ENCODE results near the gene PCP4L1. TPM values are rescaled to one million over a fixed set of nuclear protein-coding genes. Genes with fewer than 3 reads are reported as not detected.
A peak's percentile ranks its signal among the peaks of the same experiment; 100 is the strongest.

PCP4L1 gene
- total RNA-seq = 10 to 100 TPM in 1 of 4 donors, 1 to 10 TPM in 3; 1.6 to 13.8 (median 5.7) TPM

DNA sequence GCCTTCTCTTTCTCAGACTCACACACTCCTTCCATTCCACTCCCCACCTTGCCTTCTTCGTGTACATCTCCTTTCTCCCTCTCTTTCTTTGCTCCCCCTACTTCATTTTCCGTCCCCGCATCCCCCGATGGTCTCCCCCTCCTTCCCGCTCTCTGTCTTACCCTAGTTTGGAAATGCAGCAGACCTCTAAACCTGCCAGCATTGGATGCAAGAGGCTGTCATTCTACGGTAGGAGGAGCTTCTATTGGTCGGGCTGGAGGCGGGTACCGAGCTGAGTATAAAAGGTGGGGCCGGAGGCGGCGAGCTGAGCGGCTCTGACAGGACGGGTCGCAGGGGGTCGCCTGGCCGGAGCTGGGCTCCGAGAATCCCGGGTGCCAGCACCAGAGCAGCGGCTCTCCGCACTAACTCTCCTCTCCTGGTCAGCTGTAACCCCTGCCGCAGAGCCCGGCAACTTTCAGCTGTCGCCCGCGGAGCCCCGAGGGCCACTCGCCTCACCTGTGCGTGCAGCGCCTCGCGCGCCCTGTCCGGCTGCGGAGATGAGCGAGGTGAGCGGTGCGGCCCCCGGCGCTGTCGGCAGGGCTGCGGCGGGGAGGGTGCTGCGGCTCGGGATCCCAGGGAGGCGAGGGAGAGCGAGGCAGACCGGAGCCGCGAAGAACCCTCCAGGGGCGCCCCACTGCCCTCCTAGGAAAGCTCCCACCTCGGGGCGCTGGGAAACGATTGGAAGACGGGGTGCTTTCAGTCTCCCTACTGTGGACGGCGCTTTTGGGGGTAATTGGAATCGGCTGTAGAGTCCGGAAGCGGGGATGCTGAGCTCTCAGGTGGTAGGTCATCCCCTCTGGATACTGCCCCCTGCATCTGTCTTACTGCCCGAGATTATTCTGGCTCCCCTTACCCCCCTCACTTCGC, at the start of gene PCP4L1:
Gene PCP4L1, plus strand, starts transcription at position 307 of the 906 bp plus-strand sequence. Its CDS starts 230 bp downstream, at position 537.
- H3K9me3 ChIP-seq = peaks cover 0 to 18% (median 0%) of the 10 kb centered on the region in 3 donors
- 0 to 4% methylated on average over 4 to 9 of the region's 62 CpGs for WGBS, 2 donors (ENCODE audit: low coverage in 1 of 2)
- peak within 1 kb of the TSS; percentile 38 to 57 for H3K4me3 ChIP-seq
- peaks cover 46% of the 10 kb centered on the region for H3K27me3 ChIP-seq
- TF ChIP-seq, protein P1, sequence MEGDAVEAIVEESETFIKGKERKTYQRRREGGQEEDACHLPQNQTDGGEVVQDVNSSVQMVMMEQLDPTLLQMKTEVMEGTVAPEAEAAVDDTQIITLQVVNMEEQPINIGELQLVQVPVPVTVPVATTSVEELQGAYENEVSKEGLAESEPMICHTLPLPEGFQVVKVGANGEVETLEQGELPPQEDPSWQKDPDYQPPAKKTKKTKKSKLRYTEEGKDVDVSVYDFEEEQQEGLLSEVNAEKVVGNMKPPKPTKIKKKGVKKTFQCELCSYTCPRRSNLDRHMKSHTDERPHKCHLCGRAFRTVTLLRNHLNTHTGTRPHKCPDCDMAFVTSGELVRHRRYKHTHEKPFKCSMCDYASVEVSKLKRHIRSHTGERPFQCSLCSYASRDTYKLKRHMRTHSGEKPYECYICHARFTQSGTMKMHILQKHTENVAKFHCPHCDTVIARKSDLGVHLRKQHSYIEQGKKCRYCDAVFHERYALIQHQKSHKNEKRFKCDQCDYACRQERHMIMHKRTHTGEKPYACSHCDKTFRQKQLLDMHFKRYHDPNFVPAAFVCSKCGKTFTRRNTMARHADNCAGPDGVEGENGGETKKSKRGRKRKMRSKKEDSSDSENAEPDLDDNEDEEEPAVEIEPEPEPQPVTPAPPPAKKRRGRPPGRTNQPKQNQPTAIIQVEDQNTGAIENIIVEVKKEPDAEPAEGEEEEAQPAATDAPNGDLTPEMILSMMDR (IDR thresholded peaks at IDR 0.05) = no peak
- no peak for TF ChIP-seq EP300 (IDR thresholded peaks at IDR 0.05)
- peak in 1 of 2 donors; percentile 7 for TF ChIP-seq POLR2A (IDR thresholded peaks at IDR 0.05)
- peak; percentile 89 for ATAC-seq
- H3K4me1 ChIP-seq = peaks cover 0 to 39% (median 8%) of the 10 kb centered on the region in 3 donors
- H3K36me3 ChIP-seq = no peaks in the 10 kb centered on the region
- H3K27ac ChIP-seq = peak within 1 kb of the TSS in 3 of 4 donors; percentile 42 to 78 (median 68)

DNA sequence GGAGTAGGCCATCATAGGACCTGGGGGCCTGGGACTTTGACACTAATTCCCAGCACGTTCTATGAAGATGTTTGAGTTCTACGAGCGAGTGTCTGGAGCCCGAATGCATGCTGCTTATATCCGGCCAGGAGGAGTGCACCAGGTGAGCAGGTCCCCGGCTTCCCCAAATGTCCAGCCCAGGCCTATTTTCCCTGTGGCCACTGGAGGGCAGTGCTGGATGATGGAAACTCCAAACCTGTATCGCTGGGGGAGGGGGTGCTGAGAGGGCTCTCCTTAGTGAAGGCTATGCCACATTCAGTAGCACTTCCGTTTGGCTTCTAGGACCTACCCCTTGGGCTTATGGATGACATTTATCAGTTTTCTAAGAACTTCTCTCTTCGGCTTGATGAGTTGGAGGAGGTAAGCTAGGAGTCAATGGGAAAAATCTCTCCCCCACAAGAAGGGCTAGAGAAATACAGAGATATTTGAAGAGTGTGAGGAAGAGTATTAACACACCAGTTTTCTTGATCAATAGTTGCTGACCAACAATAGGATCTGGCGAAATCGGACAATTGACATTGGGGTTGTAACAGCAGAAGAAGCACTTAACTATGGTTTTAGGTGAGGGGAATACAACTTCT, 48.6 kb upstream of the PCP4L1 start:
- ATAC-seq = peak; percentile 56
- WGBS, 2 donors (ENCODE audit: low coverage in 1 of 2) = 31 to 34% methylated on average over 5 to 6 of the region's 11 CpGs
- no peaks in the 10 kb centered on the region for H3K9me3 ChIP-seq
- H3K36me3 ChIP-seq = peaks cover 9 to 94% of the 10 kb centered on the region in 2 donors
- peak overlapping the region in 2 of 4 donors; percentile 15 to 96 for H3K27ac ChIP-seq
- H3K4me1 ChIP-seq = peaks cover 0 to 59% (median 10%) of the 10 kb centered on the region in 3 donors
- H3K27me3 ChIP-seq = no peaks in the 10 kb centered on the region
- TF ChIP-seq POLR2A (IDR thresholded peaks at IDR 0.05) (no peak), EP300 (IDR thresholded peaks at IDR 0.05) (no peak), POLR2AphosphoS5 (IDR thresholded peaks at IDR 0.05) (no peak)
- TF ChIP-seq, protein P1 (IDR thresholded peaks at IDR 0.05) = peak; percentile 80 to 89 (median 85)
- no peak overlapping the region for H3K4me3 ChIP-seq

DNA sequence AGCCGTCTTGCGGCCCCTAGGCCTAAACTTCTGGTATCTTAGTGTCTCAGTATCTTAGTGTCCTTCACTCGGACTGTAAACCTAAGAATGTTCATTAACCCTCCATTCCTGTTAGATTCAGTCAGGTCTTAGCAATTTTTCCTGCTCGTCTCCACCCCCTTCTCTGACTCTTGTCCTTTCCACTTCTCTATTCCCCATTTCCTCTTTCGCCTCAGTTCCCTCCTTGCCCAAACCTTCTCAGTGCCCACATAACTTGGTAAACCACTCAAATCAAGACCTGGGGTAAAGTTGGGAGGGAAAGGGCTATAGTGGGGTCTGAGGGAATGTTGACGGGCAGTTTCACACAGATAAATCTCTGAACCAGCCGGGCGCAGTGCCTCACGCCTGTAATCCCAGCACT, 44.2 kb upstream of the PCP4L1 start:
- 87 to 94% methylated on average over 8 of the region's 9 CpGs for WGBS, 2 donors (ENCODE audit: low coverage in 1 of 2)
- no peaks in the 10 kb centered on the region for H3K27me3 ChIP-seq
- TF ChIP-seq, protein P1 (IDR thresholded peaks at IDR 0.05) = no peak
- TF ChIP-seq POLR2AphosphoS5 (IDR thresholded peaks at IDR 0.05) (no peak), EP300 (IDR thresholded peaks at IDR 0.05) (no peak), POLR2A (IDR thresholded peaks at IDR 0.05) (no peak)
- H3K9me3 ChIP-seq = no peaks in the 10 kb centered on the region
- peak overlapping the region in 3 of 4 donors; percentile 45 to 69 (median 50) for H3K27ac ChIP-seq
- no peak for ATAC-seq
- no peak overlapping the region for H3K4me3 ChIP-seq
- H3K36me3 ChIP-seq = peaks cover 9 to 63% of the 10 kb centered on the region in 2 donors
- H3K4me1 ChIP-seq = peaks cover 0 to 15% (median 0%) of the 10 kb centered on the region in 3 donors

DNA sequence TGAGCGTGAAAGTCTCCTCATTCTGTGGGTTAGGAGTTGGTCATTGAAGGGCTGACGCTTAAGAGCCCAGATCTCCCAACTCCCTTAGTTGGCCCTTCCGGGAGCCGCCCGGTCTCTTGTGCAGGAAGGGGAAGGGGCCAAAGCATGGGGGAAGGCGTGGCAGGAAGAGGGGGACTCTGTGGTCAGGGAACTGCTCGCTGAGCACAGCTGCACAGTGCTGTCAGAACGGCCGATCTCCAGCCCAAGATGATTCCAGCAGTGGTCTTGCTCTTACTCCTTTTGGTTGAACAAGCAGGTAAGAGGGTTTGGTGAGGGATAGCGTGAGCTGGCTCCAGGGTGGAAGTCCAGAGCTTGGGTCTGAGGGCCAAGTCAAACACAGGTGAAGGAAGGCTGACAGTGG, 43.5 kb upstream of the PCP4L1 start, which contains the start of gene FCER1G:
Gene FCER1G, plus strand, starts transcription at position 220 of the 400 bp plus-strand sequence. Its CDS starts 27 bp downstream, at position 247.
- H3K9me3 ChIP-seq = no peaks in the 10 kb centered on the region
- H3K36me3 ChIP-seq = peaks cover 9 to 56% of the 10 kb centered on the region in 2 donors
- WGBS, 2 donors (ENCODE audit: low coverage in 1 of 2) = 72 to 79% methylated on average over 7 to 10 of the region's 10 CpGs
- TF ChIP-seq EP300 (IDR thresholded peaks at IDR 0.05) = no peak
- TF ChIP-seq, protein P1 (IDR thresholded peaks at IDR 0.05) = no peak
- peak; percentile 45 for TF ChIP-seq POLR2AphosphoS5 (IDR thresholded peaks at IDR 0.05)
- TF ChIP-seq POLR2A (IDR thresholded peaks at IDR 0.05) = peak; percentile 45 to 51
- peaks cover 0 to 8% (median 0%) of the 10 kb centered on the region in 3 donors for H3K4me1 ChIP-seq
- peak within 1 kb of the TSS in 3 of 4 donors; percentile 45 to 69 (median 50) for H3K27ac ChIP-seq
- H3K27me3 ChIP-seq = no peaks in the 10 kb centered on the region
- peak within 1 kb of the TSS in 1 of 2 donors; percentile 38 for H3K4me3 ChIP-seq
- peak; percentile 32 for ATAC-seq
